H1 (cell line): ENCODE measurements around the gene TBCB. TPM values are rescaled to one million over a fixed set of nuclear protein-coding genes. Genes with fewer than 3 reads are reported as not detected.

Experiments
- EZH2 ChIP-seq: fragments of 200-600 bp; sonication (generic); IDR thresholded peaks from 2 replicates; pipeline ENCODE4 v1.7.1; 2012; ENCODE audit warnings: low read depth, mild to moderate bottlenecking, moderate library complexity, low read length, inconsistent platforms; ENCODE audit not compliant: severe bottlenecking
- GTF2F1 ChIP-seq: IDR thresholded peaks from 2 replicates; pipeline ENCODE4 v1.6.1; 2012; ENCODE audit warnings: low read depth, low read length, improper control_type of control experiment, borderline replicate concordance
- PHF8 ChIP-seq: fragments of 200-600 bp; sonication (generic); conservative IDR thresholded peaks from 2 replicates; pipeline ENCODE4 v1.7.1; 2012; ENCODE audit warnings: low read depth, mild to moderate bottlenecking, inconsistent platforms, low read length, moderate library complexity
- SIX5 ChIP-seq: IDR thresholded peaks from 2 replicates; pipeline ENCODE4 v1.6.1; 2011; ENCODE audit warnings: mild to moderate bottlenecking, low read depth, low read length
- TAF1 ChIP-seq: IDR thresholded peaks from 2 replicates; pipeline ENCODE4 v1.6.1; 2011; ENCODE audit warnings: mild to moderate bottlenecking, low read depth, low read length
- polyA plus RNA-seq, 7 experiments: library from polyadenylated mRNA; depleted of rRNA in 3 of 7; stranded (reverse) in 5 of 7; unstranded in 2 of 7; fragments of >200 nt in 5 of 7; fragments of 200-250 nt in 2 of 7; gene quantifications; 1 replicate in 5 of 7; 2 replicates in 1 of 7; 4 replicates in 1 of 7; pipeline versions ENCODE4 v1.2.1 to v1.2.3, GENCODE V29; 2011 to 2013; ENCODE audit warnings: missing spikeins in 2 of 7, mixed read lengths in 2 of 7
- total RNA-seq: library from RNA; stranded (reverse); fragmentation: NEBNext Ultra II Directional; extraction: Animal tissue kit (Norgen Biotek cat#: 25700); gene quantifications from 2 replicates; pipeline ENCODE4 v1.2.1, GENCODE V29; 2021

The TBCB gene
- total and polyA plus RNA-seq, 2 of the 8 experiments (the other 6 are each of a cell fraction or from before 2014, with no cell fraction given), result 153 to 286 TPM

DNA sequence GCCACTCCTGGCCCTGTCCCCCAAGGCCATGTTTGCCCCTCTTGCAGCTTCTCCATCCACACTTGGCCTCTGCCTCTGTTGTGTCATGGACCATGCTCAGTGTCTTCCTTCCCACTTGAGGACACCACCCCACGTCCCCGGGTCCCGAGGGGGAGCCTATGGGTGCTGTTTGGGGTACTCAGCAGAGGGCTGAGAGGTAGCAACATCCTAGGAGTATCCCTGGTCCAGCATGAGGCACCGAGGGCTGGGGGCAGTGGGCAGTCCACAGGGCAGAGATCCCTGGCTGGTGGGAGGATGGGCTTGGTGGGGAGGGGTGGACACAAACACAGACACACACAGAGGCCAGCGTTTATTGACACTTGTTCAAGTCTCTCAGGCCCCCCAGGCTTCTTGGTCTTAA is 35.3 kb downstream of the TBCB start (continued):
- TF ChIP-seq PHF8 (no peak), SIX5 (no peak), GTF2F1 (no peak), TAF1 (no peak), EZH2 (no peak)
